Lung microvascular endothelial cell (primary cell): ENCODE results near the gene CHCHD6. TPM values are rescaled to one million over a fixed set of nuclear protein-coding genes. Genes with fewer than 3 reads are reported as not detected.

ENCODE experiments used
- DNase-seq, 2 donors: peaks; one replicate each; pipeline versions ENCODE4 v3.0.0 to v3.0.0-alpha.2; 2010; ENCODE audit warnings: low read depth in 2 of 2
- total RNA-seq: library from RNA; depleted of rRNA; stranded (reverse); fragments of >200 nt; gene quantifications from 2 replicates; pipeline ENCODE4 v1.2.1, GENCODE V29; 2014

Gene CHCHD6
- total RNA-seq, 1 donor from 2014 or later, result 4.6 TPM

DNA sequence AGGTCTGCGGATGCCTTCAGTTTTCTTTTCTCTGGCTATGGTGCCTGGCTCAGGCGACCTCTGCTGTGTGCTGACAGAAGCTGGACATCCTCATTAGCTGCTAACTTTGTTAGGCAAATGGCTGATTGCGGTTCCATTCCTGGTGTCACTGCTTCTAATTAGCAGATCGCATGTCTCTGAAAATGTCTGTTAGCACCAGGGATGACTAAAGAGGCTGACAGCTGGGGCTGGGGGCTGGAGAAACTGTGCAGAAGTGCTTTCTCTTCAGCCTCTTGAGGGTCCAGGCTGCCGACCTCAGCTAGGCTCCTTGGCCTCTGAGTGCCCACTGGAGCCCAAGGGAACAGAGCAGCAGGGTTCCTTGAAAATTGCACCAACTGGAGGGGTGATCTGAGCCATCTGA lies 39.3 kb downstream of the CHCHD6 start:
- DNase-seq, result no peak

- DNase-seq, result no peak
Measured at GRCh38 chr3:126743781-126744180, 39.7 kb downstream of the CHCHD6 start.

- DNase-seq, result no peak
Measured at GRCh38 chr3:126745760-126746394, 41.8 kb downstream of the CHCHD6 start.

DNA sequence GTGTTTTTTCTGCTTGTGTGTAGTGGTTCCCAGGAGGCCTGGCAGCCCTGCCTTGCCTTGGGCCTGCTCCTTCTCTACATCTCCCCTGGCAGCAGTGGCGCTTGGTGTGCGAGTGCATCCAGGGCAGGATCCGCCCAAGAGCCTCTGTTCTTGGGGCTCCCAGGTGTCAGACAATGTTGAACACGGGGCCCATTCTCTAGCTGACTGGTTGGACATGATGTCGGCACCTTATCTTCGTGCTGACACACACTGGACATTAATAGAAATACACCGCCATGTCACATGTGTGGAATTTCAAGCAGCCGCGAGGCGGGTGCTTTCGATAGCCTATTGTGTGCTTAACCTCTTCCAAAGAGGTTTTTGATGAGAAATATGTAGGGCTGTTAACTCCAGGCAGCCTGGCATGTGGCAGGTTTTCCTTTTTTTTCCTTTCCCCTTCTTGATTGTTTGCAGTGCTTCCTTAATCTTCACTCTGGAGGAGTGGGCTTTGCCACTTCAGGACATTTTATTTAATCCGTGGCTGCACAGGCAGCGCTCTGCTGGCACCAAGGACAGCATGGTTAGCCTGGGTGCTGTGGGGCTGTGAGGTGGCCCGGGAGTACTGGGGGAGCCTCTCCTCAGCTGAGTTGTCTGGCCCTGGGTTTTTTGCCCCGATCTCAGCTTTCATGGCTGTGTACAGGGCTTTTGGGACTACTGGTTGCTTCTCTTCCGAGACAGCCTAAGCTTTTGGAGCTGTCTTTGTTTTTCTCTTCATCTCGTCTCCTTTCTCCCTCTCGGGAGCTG lies 42.5 kb downstream of the CHCHD6 start:
- peak; percentile 4 to 26 for DNase-seq

DNA sequence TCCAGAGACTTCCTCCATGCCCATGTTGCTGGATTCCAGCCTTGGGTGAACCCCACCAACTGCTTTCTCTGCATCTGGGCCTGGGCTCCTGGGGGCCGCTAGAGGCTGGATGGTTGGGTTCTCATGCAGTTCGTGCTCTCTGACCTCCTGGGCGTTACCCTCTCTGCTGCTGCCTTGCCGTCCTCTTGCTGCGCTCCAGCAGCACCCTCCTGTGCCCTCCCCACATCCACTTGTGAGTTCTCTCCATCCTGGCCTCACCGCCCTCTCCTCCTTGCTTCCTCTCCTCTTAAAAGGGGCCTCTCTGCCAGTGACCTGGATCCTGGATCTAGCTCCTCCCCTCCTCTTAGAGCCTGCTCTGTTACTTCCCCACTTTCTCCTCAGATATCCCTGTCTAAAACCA lies 43.7 kb downstream of the CHCHD6 start:
- no peak for DNase-seq

DNA sequence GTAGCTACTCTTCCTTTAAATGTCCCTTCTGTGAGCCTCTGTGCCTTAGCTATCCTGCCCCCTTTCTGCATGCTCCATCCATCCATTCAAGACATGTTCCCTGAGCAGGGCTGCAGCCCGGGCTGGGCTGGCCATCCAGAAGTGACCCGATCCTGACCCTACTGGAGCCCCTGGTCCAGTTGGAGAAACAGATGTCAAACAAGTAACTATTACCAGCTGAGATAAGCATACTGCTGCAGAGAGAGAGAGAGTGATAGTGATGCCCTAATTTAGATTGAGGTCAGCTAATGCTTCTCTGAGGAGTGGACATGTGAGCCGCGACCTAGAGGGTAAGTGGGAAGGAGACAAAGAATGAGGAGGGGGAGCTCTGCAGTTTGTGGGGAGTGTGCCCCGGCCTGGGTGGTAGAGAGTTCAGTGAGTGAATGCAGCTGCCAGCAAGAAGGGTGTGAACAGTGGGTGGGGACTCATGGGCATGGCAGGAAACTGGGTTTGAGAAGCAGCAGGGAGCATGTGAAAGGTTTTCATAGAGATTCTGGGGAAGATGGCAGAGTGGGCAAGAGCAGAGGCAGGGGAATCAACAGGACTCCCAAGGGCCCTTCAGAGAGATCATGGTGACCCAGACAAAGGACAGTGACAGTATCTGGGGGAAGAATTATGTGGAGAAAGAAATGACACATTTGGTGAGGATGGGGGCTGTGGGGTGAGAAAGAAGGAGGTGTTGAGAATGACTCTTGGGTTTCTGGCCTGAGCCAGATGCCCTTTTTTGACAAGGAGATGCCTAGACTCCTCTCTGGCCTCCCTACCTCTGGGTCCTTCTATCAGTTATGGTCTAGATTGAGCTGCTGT lies 44.9 kb downstream of the CHCHD6 start:
- no peak for DNase-seq

DNA sequence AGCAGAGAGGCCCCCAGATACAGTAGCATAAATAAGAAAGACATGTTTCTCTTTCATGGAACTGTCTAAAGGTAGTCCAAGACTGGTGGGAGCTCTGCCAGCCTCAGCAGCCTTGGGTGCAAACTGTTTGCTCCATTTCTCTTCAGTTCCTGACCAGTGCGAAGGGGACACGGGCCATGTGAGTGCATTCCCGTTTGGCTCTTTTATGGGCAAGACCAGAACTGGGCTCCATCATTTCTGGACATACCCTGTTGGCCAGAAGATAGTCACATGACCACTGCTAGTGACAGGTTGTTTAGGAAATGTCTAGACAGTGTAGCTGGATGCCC lies 45.5 kb downstream of the CHCHD6 start:
- no peak for DNase-seq

DNA sequence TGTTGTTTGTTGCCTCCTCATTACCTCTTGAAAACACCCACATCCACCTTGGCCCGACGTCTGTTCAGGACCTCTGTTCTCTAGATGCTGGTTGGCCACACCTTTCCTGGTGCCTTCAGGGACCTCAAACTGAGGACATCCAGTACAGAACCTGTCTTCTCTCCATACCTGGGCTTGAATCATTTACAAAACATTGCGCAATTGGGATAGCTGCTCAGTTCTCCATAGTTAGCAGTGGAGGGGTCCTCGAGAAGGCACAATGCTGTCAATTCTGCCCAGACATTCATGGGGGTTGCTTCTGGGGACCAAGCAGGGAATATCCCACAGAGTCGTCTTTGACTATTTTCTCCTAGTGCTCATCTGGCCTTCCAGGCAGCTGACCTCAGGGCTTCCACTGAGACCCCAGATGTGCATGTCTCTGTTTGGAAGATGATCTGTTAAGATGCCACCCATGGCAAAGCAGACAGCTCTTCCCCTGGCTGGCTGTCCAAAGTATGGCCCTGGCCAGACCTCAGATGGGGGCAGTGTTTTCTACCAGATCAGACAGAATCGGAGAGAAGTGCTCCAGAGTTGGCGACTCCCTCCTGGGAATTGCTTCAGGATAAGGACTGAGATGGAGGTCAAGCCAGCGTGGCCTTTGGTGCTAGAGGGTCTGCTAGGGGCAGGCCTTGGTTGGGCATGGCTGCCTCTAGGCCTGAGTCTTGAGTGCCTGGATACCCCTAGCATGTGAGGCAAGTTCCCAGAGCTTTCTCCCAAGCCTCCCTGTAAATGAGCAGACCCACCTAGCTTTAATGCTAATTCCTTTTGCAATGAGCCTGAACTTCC lies 46.1 kb downstream of the CHCHD6 start:
- no peak for DNase-seq

DNA sequence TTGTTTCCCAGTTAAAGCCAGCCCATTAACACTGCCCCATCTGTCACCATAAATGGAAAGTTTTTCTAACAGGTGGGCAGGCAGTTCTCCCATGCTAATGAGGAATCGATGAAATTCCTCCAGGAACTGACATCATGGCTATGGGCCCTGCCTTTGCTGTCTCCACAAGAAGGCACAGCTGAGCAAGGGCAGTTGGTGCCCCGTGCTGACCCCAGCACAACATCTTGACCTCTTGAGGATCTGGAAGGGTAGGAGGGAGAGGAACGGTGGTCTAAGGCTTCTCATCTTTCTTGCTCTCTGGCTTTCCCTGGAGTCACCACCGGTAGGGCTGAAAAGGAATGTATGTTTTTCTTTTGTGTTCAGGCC lies 46.7 kb downstream of the CHCHD6 start:
- no peak for DNase-seq

DNA sequence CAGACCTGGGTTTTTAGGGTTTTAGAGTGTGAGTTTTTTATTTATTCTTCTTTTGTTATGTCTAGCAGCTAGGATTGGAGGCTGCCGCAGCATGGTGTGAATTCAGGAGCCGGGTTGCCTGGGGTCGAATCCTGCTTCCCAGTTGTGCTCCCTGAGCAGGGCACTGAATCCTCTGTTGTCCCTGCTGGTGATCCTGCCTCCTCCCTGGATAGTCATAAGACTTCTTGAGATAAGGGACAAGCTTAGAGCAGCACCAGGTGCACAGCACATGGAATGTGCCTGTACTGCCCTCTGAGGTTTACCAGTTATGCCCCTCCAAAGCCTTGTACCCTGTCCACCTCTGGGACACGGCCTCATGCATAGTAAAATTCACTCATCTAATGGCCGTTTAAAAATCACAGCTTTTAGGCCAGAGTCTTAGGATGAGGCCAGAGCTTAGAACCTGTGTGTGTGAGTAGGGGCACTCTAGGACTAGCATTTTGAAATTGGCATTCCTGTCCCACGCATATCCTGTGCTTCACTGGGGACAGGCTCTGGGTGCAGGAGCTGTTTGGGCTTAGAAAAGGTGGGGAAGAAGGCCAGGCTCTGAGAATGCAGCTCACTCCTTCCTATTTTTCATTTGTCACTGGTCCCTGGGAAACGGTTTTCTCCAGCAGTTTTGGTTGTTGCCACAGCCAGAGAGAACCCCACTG lies 47.7 kb downstream of the CHCHD6 start:
- no peak for DNase-seq

DNA sequence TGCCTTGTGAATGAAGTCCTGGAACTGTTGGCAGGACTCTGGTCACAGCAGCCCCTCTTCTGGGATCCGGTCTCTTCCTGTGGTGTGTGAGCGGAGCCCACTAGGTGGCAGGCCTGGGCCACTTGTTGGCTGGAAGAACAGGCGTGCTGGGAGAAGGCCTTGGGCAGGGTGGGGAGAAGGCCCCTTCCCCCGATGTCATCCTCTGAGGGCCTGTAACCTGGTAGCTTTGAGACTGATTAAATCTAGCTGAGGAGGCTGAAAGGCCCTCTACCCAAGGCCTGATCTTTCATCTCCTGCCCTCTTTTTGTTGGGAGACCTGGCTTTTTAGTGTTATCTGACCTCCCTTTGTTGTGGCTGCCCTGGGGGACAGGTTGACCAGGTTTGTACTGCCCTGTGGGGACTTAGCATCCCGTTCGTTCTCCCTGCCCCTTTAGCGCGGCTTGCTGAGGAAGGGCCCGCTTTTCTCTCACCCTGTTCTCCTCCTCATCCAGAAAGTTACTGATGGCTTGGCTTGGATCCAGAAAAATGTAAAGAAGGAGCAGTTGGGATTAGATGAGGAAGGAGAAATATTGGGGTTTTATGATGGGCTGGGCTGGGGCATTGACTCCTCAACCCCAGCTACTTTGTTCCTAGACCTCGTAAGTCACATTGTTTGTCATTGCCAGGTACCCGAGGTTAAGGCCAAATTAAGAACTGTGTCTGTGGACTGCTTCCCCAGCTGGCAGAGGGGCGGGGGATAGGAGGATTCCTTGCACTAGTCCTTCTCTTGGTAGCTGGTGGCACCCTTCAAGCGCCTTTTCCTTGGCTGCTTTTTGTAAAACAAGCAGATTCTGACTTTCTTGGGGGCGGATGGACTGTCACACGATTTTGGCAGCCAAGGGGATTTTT lies 48.5 kb downstream of the CHCHD6 start:
- DNase-seq, result peak; percentile 79 to 87

- DNase-seq, result no peak
Measured at GRCh38 chr3:126753191-126754160, 49.4 kb downstream of the CHCHD6 start.

GRCh38 chr3:126755866-126756265 lies 51.8 kb downstream of the CHCHD6 start:
- DNase-seq, result no peak

DNA sequence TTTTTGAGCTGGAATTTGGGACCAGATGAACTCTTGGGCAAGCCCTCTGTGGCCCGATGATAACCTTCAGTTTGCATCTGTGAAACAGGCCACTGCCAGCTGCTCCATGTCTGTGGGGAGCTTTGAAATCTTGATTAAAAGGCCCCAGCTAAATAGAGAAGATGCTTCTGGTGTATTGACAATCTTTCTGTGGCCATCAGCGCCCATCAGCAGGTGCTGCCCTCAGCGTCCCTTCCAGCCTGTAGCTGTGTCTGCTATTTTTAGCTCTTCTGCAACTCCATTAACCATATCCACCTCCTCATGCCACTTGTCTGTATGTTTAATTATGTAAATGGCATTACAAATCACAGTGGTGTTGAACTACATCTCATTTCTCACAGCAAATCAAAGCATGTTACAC lies 54.0 kb downstream of the CHCHD6 start:
- no peak for DNase-seq

GRCh38 chr3:126758882-126759281 lies 54.8 kb downstream of the CHCHD6 start:
- no peak for DNase-seq

DNA sequence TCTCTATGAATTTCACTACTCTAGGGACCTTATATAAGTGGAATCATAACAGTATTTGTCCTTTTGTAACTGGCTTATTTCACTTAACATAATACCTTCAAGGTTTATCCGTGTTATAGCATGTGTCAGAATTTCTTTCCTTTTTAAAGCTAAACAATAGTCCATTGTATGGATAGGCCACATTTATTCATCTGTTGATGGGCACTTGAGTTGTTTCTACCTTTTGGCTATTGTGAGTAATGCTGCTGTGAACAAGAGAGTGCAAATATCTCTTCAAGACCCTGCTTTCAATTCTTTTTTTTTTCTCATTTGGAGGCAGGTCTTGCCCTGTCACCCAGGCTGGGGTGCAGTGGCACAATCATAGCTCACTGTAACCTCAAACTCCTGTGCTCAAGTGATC lies 56.5 kb downstream of the CHCHD6 start:
- no peak for DNase-seq

DNA sequence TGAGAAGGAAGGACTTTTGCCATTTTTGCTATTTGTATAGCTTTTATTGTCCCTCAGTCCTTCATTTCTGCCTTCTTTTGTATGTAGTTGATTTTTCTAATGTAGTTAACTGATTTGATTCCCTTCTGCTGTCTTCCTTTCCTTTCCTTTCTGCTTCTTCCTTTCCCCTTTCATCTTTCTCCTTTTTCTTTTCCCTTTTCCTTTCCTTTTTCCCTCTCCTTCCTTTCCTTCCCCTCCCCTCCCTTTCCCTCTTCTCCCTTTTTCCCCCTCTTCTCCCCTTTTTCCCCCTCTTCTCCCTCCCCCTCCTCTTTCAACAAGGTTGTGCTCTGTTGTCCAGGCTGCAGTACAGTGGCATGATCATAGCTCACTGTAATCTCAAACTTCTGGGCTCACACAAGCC lies 59.0 kb downstream of the CHCHD6 start:
- no peak for DNase-seq

DNA sequence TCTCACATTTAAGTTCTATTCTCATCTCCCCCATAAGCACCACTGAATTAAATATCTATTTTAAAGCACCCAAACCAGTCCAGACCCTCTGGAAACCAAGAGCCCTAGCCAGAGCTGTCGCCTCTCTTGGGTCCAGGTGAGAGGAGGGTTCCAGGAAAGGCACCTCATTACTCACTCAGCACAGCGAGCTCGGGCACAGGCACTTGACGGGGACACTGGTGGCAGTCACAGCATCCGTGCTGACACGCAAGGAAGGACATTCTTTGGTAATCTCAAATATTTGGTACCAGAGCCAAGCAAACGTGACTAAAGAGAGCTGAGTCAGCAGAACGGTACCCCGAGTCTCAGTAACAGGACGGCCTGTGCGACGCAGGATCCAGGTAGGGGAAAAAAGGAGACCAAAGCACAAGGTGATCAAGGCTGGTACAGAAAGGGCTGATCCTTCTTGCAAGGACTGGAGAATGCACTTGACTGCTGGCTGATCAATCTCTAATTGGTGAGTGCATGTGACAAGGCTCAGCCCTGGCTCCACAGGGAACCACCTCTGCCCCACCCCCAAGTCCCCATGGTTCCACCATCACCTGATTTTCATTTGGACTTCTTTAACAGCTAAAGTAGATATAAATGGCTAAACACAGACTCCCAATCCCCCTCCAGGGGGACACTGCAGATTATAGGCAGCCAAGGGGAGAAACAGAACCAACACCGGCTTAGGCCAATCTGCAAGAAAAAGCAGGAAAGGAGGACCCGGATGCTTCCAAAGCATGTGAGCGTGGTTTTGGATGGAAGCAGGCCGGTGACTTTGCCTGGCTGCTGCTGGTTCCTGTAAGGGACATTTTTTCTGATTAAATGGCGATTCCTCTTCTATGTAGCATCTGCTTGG lies 61.4 kb downstream of the CHCHD6 start:
- DNase-seq, result no peak
